Measurements from ENCODE around the gene EHMT2. TPM values are rescaled to one million over a fixed set of nuclear protein-coding genes. Genes with fewer than 3 reads are reported as not detected.

EHMT2 gene
- total and polyA plus RNA-seq, 2 of the 4 experiments (the other 2 are of a cell fraction) = 38.0 to 51.2 TPM

DNA sequence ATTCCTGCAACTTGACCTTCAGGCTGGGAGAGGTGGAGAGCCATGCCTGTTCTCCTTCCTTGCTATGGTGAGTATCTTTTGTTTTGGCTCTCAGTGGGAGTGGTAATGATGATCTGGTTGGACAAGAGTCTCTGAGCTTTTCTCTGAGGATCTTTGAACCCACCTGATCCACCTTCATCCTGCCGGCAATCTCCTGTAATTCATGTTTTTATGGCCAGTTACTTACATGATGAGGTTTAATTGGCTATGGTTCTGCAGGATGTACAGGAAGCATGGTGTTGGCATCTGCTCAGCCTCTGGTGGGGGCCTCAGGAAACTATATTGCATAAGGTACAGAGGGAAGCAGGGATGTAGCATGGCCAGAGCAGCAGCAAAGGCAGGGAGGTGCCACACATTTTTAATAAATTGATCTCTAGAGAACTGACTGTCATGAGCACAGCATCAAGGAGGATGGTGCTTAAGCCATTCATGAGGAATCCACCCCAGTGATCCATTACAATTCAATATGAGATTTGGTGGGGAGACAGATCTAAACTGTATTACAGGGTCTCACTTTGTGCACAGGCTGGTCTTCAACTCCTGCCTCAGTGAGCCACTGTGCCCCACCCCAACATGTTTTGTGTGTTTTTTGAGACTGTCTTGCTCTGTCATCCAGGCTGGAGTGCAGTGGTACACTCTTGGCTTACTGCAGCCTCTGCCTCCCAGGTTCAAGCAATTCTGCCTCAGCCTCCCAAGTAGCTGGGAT lies 60.0 kb downstream of the EHMT2 start:
- H2AK5ac ChIP-seq (ENCODE audit: low read depth, low read length) = no peak overlapping the region; the same call in 1 of the 2 replicates
- no peak for TF ChIP-seq NFE2L2 (IDR thresholded peaks at IDR 0.05; ENCODE audit: low read depth, low read length)
- TF ChIP-seq RAD21 (IDR thresholded peaks at IDR 0.05; ENCODE audit: low read length) = no peak
- no peak for TF ChIP-seq CEBPB (IDR thresholded peaks at IDR 0.05; ENCODE audit: low read depth, low read length)
- TF ChIP-seq RFX5 (IDR thresholded peaks at IDR 0.05; ENCODE audit: low read depth, low read length) = no peak
- TF ChIP-seq, protein P1, sequence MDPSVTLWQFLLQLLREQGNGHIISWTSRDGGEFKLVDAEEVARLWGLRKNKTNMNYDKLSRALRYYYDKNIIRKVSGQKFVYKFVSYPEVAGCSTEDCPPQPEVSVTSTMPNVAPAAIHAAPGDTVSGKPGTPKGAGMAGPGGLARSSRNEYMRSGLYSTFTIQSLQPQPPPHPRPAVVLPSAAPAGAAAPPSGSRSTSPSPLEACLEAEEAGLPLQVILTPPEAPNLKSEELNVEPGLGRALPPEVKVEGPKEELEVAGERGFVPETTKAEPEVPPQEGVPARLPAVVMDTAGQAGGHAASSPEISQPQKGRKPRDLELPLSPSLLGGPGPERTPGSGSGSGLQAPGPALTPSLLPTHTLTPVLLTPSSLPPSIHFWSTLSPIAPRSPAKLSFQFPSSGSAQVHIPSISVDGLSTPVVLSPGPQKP (IDR thresholded peaks at IDR 0.05; ENCODE audit: borderline replicate concordance, low read depth, low read length) = no peak
- no peak for TF ChIP-seq MAZ (IDR thresholded peaks at IDR 0.05; ENCODE audit: borderline replicate concordance, low read depth, low read length)
- no peak for TF ChIP-seq BHLHE40 (IDR thresholded peaks at IDR 0.05; ENCODE audit: low read depth, low read length)
- TF ChIP-seq MAFK (IDR thresholded peaks at IDR 0.05; ENCODE audit: low read depth, low read length) = no peak
- no peak for TF ChIP-seq MXI1 (IDR thresholded peaks at IDR 0.05; ENCODE audit: borderline replicate concordance, low read depth, low read length)
- no peak for TF ChIP-seq FOS (IDR thresholded peaks at IDR 0.05; ENCODE audit: low read depth, low read length)
- TF ChIP-seq POLR2A (IDR thresholded peaks at IDR 0.05; ENCODE audit: low read depth, low read length) = no peak
- TF ChIP-seq, protein P2, sequence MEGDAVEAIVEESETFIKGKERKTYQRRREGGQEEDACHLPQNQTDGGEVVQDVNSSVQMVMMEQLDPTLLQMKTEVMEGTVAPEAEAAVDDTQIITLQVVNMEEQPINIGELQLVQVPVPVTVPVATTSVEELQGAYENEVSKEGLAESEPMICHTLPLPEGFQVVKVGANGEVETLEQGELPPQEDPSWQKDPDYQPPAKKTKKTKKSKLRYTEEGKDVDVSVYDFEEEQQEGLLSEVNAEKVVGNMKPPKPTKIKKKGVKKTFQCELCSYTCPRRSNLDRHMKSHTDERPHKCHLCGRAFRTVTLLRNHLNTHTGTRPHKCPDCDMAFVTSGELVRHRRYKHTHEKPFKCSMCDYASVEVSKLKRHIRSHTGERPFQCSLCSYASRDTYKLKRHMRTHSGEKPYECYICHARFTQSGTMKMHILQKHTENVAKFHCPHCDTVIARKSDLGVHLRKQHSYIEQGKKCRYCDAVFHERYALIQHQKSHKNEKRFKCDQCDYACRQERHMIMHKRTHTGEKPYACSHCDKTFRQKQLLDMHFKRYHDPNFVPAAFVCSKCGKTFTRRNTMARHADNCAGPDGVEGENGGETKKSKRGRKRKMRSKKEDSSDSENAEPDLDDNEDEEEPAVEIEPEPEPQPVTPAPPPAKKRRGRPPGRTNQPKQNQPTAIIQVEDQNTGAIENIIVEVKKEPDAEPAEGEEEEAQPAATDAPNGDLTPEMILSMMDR (conservative IDR thresholded peaks at IDR 0.05; ENCODE audit: low read depth, low read length) = no peak
- TF ChIP-seq SMC3 (IDR thresholded peaks at IDR 0.05; ENCODE audit: low read depth, low read length) = no peak
- no peak for TF ChIP-seq USF2 (IDR thresholded peaks at IDR 0.05; ENCODE audit: low read depth, low read length)
- no peak overlapping the region for H4K8ac ChIP-seq (ENCODE audit: low read depth in 2 of 2, low read length in 2 of 2)
- H3K4ac ChIP-seq (ENCODE audit: low read depth, low read length) = no peak overlapping the region
- no peak overlapping the region for H2BK5ac ChIP-seq (ENCODE audit: low read depth, low read length, poor library complexity, severe bottlenecking)
- H3K18ac ChIP-seq (ENCODE audit: low read depth, low read length) = no peak overlapping the region
- no peak overlapping the region for H4K5ac ChIP-seq (ENCODE audit: low read depth, low read length)
- H2AFZ ChIP-seq (replicated peaks; ENCODE audit: low read length, poor library complexity) = no peak overlapping the region
- H2BK15ac ChIP-seq (ENCODE audit: low read depth, low read length) = no peak overlapping the region
- in situ Hi-C loops (cut with MboI; ENCODE audit: low sequenced_read_pairs) (loop anchor here (10.0 kb wide), 2 partner anchors 153 to 293 kb away; partner anchors contain the start of genes ATP6V1G2, DDX39B, LY6G5C and NFKBIL1), intact Hi-C loops (cut with micrococcal nuclease) (no loop called here), dilution Hi-C loops (cut with HindIII; ENCODE audit: low sequenced_read_pairs, unreplicated experiment) (no loop called here)
- H3K4me1 ChIP-seq (ENCODE audit: control insufficient read depth, insufficient read depth, low read length) = peaks cover 11% of the 10 kb centered on the region
- no peak overlapping the region for H3K56ac ChIP-seq (ENCODE audit: extremely low read depth, insufficient read depth, low read length)
- H3K27ac ChIP-seq (ENCODE audit: insufficient read depth, low read length) = no peak overlapping the region
- BruUV-seq (replicated peaks) = no TSS peak
- peaks cover 55% of the 10 kb centered on the region for H4K20me1 ChIP-seq (ENCODE audit: insufficient read depth, low read length)
- peaks cover 43% of the 10 kb centered on the region for H3K36me3 ChIP-seq (ENCODE audit: control insufficient read depth, insufficient read depth, low read length)
- peak overlapping the region; percentile 93 for H3K4me3 ChIP-seq (ENCODE audit: insufficient read depth, low read depth, low read length)
- DNase-seq (no peak), ATAC-seq (ENCODE audit: low read depth) (no peak)
- peaks cover 22 to 43% of the 10 kb centered on the region in 2 experiments; a peak in 3 of 4 replicates for H3K79me1 ChIP-seq (ENCODE audit: low read depth in 1 of 2, low read length in 2 of 2)
- H3K27me3 ChIP-seq (ENCODE audit: control insufficient read depth, insufficient read depth, low read length) = no peaks in the 10 kb centered on the region
- H3K4me2 ChIP-seq (ENCODE audit: low read depth, low read length) = peak overlapping the region; percentile 94
- peaks cover 7% of the 10 kb centered on the region for H3K9me1 ChIP-seq (ENCODE audit: insufficient read depth, low read length)
- no peak overlapping the region for H4K91ac ChIP-seq (ENCODE audit: insufficient read depth, low read depth, low read length)
- peak overlapping the region; percentile 62; the same call in 1 of the 2 replicates for H3K23ac ChIP-seq (ENCODE audit: low read depth, low read length)
- peak overlapping the region; percentile 45; the same call in 1 of the 2 replicates for H3K9ac ChIP-seq (ENCODE audit: low read depth, low read length)
- WGBS, 2 experiments (ENCODE audit: extremely low coverage in 2 of 2, insufficient read length in 1 of 2) = no CpG with 5 or more reads among the region's 1 CpG
- peak overlapping the region; percentile 2 for H3K14ac ChIP-seq (replicated peaks; ENCODE audit: low read depth, low read length)
- H2BK120ac ChIP-seq (ENCODE audit: low read depth, low read length) = no peak overlapping the region
- CTCF ChIA-PET = no interaction called here
- no peak overlapping the region for H2BK20ac ChIP-seq (ENCODE audit: low read depth, low read length)
- POLR2A ChIA-PET (ENCODE audit: unreplicated experiment) = interaction anchor here (0.7 kb wide), 1 partner anchor 19 kb away, joined by 3 read pairs; no protein-coding TSS in a partner anchor
- H3K9me3 ChIP-seq (ENCODE audit: control insufficient read depth, insufficient read depth, low read length) = no peaks in the 10 kb centered on the region
- H2AK9ac ChIP-seq (replicated peaks; ENCODE audit: low read depth, low read length, poor library complexity) = no peak overlapping the region
